Common myeloid progenitor, CD34-positive (primary cell): Measurements from ENCODE around the gene ADD1.
A peak's percentile ranks its signal among the peaks of the same experiment; 100 is the strongest.

Source experiments
- CTCF ChIA-PET: fragments of 350-600 bp; sonication (Branson Sonifier 250); formaldehyde crosslinking; loops from one replicate; lab custom pipeline; 2021; ENCODE audit warnings: antibody characterized with exemption; lab: Charles Lee
- POLR2A ChIA-PET: fragments of 350-600 bp; sonication (Branson Sonifier 250); formaldehyde crosslinking; loops from one replicate; lab custom pipeline; 2021; ENCODE audit warnings: antibody characterized with exemption; lab: Charles Lee
- DNase-seq, 3 donors: peaks; one replicate each; pipeline versions ENCODE4 v3.0.0 to v3.0.0-alpha.2; 2013
- H3K27ac ChIP-seq, 2 experiments: 1 replicate in 1 of 2; 2 replicates in 1 of 2; pipeline ENCODE4 v1.7.0; 2013; ENCODE audit warnings: inconsistent platforms in 2 of 2, low read length in 2 of 2, mild to moderate bottlenecking in 2 of 2, low read depth in 1 of 2, moderate library complexity in 1 of 2; ENCODE audit not compliant: severe bottlenecking in 2 of 2, insufficient read depth in 1 of 2, poor library complexity in 1 of 2
- H3K27me3 ChIP-seq, 5 experiments: replicated peaks in 2 of 5; 1 replicate in 3 of 5; 2 replicates in 2 of 5; pipeline versions ENCODE4 v1.6.1 to v1.7.0; 2013; ENCODE audit warnings: low read length in 4 of 5, mild to moderate bottlenecking in 2 of 5, moderate library complexity in 2 of 5, inconsistent platforms in 1 of 5; ENCODE audit not compliant: insufficient read depth in 5 of 5, control insufficient read depth in 4 of 5
- H3K36me3 ChIP-seq, 4 experiments: 1 replicate in 2 of 4; 2 replicates in 2 of 4; pipeline versions ENCODE4 v1.6.1 to v1.7.0; 2013; ENCODE audit warnings: low read length in 3 of 4, control low read depth in 1 of 4, mild to moderate bottlenecking in 1 of 4; ENCODE audit not compliant: control insufficient read depth in 4 of 4, insufficient read depth in 4 of 4
- H3K4me1 ChIP-seq, 4 experiments: 1 replicate in 3 of 4; 2 replicates in 1 of 4; pipeline versions ENCODE4 v1.6.1 to v1.7.1; 2013; ENCODE audit warnings: low read length in 3 of 4, mild to moderate bottlenecking in 3 of 4, control low read depth in 1 of 4, inconsistent platforms in 1 of 4, moderate library complexity in 1 of 4; ENCODE audit not compliant: control insufficient read depth in 4 of 4, insufficient read depth in 4 of 4; ENCODE audit errors: control extremely low read depth in 1 of 4
- H3K4me3 ChIP-seq, 7 experiments: 1 replicate in 4 of 7; 2 replicates in 3 of 7; pipeline versions ENCODE4 v1.5.1 to v1.7.0; 2013; ENCODE audit warnings: mild to moderate bottlenecking in 7 of 7, low read length in 6 of 7, moderate library complexity in 6 of 7, inconsistent platforms in 2 of 7, low read depth in 2 of 7, control low read depth in 1 of 7; ENCODE audit not compliant: insufficient read depth in 4 of 7, control insufficient read depth in 1 of 7; ENCODE audit errors: extremely low read depth in 1 of 7
- H3K9me3 ChIP-seq, 5 experiments: 1 replicate in 4 of 5; 2 replicates in 1 of 5; pipeline versions ENCODE4 v1.6.1 to v1.7.1; 2013; ENCODE audit warnings: low read length in 4 of 5, mild to moderate bottlenecking in 2 of 5, inconsistent platforms in 1 of 5, low read depth in 1 of 5, moderate library complexity in 1 of 5; ENCODE audit not compliant: control insufficient read depth in 4 of 5, insufficient read depth in 2 of 5; ENCODE audit errors: control extremely low read depth in 1 of 5
- WGBS: methylation state at CpG from one replicate; pipeline ENCODE4 v1.1.5; 2013; ENCODE audit not compliant: insufficient coverage; 5-methylcytosine and 5-hydroxymethylcytosine counted together

The ADD1 gene

DNA sequence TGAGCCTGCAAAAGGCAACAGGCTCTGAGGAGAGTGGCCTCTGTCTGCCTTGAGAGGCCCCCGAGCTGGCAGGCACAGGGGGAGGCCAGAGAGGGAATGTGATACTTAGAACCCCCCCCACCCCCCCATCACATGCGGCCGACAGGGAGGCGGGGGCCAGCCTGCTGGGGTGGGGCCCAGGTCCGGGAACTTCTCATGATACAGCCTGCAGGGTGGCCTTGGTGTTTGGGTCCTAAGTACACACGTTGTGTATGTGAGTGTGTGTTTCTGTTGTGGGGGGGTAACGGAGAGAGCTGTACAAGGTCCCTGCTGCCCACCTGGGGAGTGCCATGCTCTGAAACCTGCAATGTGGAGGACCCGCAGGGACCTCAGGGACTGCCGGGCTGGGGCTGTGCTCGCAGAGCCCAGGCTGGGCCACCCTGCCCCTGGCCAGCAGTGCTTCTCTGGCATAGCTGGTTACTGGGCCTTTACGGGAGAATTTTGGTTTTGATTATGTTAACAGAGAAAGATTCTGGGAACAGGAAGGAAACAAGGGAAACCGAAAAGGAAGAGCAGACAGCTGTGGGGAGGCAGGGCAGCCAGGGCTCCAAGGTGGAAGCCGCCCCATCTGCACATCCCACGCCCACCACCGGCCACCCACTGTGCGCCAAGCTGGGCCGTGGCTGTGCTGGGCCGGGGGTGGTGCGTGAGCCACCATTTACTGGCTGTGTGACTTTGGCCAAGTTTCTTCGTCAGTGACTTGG, 30.9 kb upstream of the ADD1 start:
- Histone ChIP-seq H3K4me1 (peaks cover 5 to 84% (median 75%) of the 10 kb centered on the region in 4 experiments), H3K9me3 (no peaks in the 10 kb centered on the region), H3K27ac (peak overlapping the region in 1 of 2 experiments; percentile 60), H3K36me3 (peaks cover 0 to 16% (median 0%) of the 10 kb centered on the region in 4 experiments), H3K27me3 (no peaks in the 10 kb centered on the region), H3K4me3 (peak overlapping the region in 6 of 7 experiments; percentile 4 to 77 (median 58))
- POLR2A ChIA-PET: interaction anchor here (0.9 to 1.1 kb wide), 2 partner anchors 15 to 25 kb away, joined by 3 read pairs; no protein-coding TSS in a partner anchor
- CTCF ChIA-PET: interaction anchor here (0.8 to 4.9 kb wide), 9 partner anchors 9 to 70 kb away, joined by 3 to 34 read pairs (median 4); no protein-coding TSS in a partner anchor
- 20% methylated on average over 13 of the region's 20 CpGs for WGBS
- DNase-seq: no peak

DNA sequence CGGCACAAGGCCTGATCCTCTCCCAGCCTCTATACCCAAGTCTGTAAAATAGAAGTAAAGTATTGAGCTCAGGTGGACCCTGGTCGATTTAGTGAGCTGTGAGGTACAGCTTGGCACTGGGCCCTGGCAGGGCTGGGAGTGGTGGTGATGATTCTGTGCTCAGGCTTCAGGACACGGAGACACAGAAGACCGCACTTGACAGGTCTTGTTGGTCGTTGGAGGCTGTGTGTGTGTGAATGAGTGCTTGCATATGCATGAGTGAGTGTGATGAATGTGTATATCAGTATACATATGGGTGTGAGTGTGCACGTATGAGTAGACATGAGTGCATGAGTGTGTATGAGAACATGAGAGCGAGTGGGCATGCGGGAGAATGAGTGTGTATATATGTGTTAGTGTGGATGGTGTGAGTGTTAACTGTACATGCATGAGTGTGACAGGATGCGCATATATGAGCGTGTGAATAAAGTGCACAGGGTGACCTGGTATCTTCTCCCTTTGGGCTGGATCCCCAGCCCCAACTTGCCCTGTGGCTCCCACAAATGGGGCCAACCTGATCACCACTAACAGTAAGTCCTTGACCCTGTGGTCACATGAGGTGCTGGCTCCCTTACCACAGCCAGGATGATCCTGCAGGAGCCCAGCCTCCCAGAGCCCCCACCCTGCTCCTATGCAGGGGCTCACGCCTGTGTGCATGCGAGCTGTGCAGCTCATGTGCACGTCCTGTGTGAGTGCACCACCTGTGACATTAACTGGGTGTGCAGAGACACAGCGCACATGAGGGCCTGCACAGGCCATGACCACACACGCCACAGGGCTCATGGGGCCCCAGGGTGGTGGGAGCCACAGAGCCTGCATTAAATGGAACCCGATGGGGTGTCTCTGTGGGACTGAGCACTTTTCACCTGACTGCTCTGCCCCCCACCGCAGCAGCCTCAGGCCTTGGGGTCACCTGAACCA, 29.9 kb upstream of the ADD1 start:
- no peak overlapping the region for H3K27ac ChIP-seq
- ChIA-PET POLR2A (interaction anchor here (1.1 kb wide), 1 partner anchor 16 kb away, joined by 3 read pairs; no protein-coding TSS in a partner anchor), CTCF (interaction anchor here (0.8 to 4.9 kb wide), 9 partner anchors 10 to 69 kb away, joined by 3 to 34 read pairs (median 3); no protein-coding TSS in a partner anchor)
- H3K27me3 ChIP-seq: no peaks in the 10 kb centered on the region
- H3K4me1 ChIP-seq: peaks cover 5 to 86% (median 77%) of the 10 kb centered on the region in 4 experiments
- no peak for DNase-seq
- 86% methylated on average over 15 of the region's 17 CpGs for WGBS
- H3K4me3 ChIP-seq: peak overlapping the region in 4 of 7 experiments; percentile 55 to 77 (median 68)
- H3K9me3 ChIP-seq: no peaks in the 10 kb centered on the region
- H3K36me3 ChIP-seq: peaks cover 0 to 16% (median 0%) of the 10 kb centered on the region in 4 experiments

DNA sequence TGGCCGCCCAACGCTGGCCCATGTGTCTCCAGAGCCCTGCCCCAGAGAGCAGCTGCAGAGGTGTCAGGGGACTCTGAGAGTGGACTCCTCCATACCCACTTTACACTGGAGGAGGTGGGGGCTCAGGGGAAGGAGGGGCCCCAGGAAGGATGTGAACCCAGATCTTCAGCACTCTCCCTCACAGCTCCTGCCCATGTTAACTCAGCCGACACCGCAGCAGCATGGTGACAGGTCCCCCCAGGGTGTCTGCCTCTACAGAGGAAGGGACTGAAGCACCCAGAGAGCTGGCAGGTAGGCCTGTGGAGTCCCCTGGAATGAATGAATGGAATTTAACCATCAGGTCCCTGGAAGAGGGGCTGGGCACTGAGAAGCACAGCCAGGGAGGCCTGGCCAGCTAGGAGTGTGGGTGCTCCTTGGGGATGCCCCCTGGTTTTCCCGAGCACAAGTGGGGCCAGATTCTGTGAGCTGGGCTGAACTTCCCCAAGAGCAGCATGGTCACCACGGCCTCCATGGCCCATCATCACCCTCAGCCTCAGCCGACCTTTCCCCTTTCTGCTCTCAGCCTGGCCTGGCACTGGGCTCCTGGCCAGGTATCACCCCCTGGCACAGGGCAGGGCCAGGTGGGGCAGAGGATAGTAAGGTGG, 28.9 kb upstream of the ADD1 start:
- no peak for DNase-seq
- WGBS: 84% methylated on average over 5 of the region's 7 CpGs
- no peaks in the 10 kb centered on the region for H3K27me3 ChIP-seq
- no peak overlapping the region for H3K4me3 ChIP-seq
- H3K9me3 ChIP-seq: no peaks in the 10 kb centered on the region
- CTCF ChIA-PET: interaction anchor here (1.1 to 2.0 kb wide), 4 partner anchors 11 to 51 kb away, joined by 3 to 5 read pairs (median 4); no protein-coding TSS in a partner anchor
- no peak overlapping the region for H3K27ac ChIP-seq
- peaks cover 5 to 83% (median 74%) of the 10 kb centered on the region in 4 experiments for H3K4me1 ChIP-seq
- POLR2A ChIA-PET: interaction anchor here (0.9 kb wide), 1 partner anchor 15 kb away, joined by 3 read pairs; no protein-coding TSS in a partner anchor
- peaks cover 0 to 21% (median 0%) of the 10 kb centered on the region in 4 experiments for H3K36me3 ChIP-seq

DNA sequence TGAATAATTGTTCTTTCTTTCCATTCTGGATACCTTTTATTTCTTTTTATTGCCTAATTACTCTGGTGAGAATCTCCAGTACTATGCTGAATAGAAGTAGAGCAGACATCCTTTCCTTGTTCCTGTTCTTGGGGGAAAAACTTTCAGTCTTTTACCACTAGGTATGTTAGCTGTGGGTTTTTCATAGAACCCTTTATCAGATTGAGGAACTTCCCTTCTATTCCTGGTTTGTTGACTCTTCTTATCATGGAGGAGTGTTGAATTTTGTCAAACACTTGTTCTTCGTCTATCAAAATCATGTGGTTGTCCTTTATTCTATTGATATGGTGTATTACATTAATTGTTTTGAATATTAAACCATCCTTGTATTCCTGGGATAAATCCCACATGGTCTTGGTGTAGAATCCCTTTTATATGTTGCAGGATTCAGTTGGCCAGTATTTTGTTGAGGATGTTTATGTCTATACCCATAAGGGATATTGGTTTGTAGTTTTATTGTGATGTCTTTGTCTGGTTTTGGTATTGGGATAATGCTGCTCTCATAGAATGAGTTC, 27.2 kb upstream of the ADD1 start:
- H3K36me3 ChIP-seq: peaks cover 0 to 33% (median 12%) of the 10 kb centered on the region in 4 experiments
- no peaks in the 10 kb centered on the region for H3K27me3 ChIP-seq
- no peak overlapping the region for H3K27ac ChIP-seq
- peaks cover 5 to 68% (median 57%) of the 10 kb centered on the region in 4 experiments for H3K4me1 ChIP-seq
- no peaks in the 10 kb centered on the region for H3K9me3 ChIP-seq
- no peak overlapping the region for H3K4me3 ChIP-seq
- no CpG with 5 or more reads among the region's 1 CpG for whole genome bisulfite sequencing
- DNase-seq: peak in 2 of 3 donors; percentile 43 to 44
- POLR2A ChIA-PET: no interaction called here
- CTCF ChIA-PET: interaction anchor here (1.5 kb wide), 1 partner anchor 53 kb away, joined by 3 read pairs; no protein-coding TSS in a partner anchor

DNA sequence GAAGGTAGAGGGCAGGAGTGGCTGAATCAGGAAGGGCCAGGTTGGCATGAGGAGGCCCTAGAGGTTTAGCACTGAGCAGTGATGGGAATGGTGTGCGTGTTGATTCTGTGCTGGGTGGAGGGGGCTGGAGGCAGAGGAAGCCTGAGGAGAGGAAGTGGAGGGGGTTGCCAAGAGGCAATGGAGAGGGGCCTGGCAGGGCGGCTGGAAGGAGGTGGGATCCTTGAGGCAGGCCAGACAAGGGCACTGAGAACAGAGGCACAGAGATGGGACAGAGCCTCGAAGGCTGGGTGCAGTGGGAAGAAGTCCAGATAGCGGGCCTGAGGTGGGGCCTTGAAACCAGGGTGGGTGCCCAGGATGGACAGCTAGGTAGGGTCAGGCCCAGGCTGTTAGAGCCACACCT, 26.5 kb upstream of the ADD1 start:
- POLR2A ChIA-PET: no interaction called here
- no peak overlapping the region for H3K27ac ChIP-seq
- H3K4me3 ChIP-seq: peak overlapping the region in 1 of 7 experiments; percentile 77
- 65% methylated on average over 4 of the region's 4 CpGs for WGBS
- peaks cover 0 to 33% (median 12%) of the 10 kb centered on the region in 4 experiments for H3K36me3 ChIP-seq
- CTCF ChIA-PET: interaction anchor here (1.0 kb wide), 1 partner anchor 26 kb away, joined by 3 read pairs; no protein-coding TSS in a partner anchor
- peaks cover 5 to 61% (median 50%) of the 10 kb centered on the region in 4 experiments for H3K4me1 ChIP-seq
- no peaks in the 10 kb centered on the region for H3K9me3 ChIP-seq
- DNase-seq: no peak
- no peaks in the 10 kb centered on the region for H3K27me3 ChIP-seq
